K562 (cell line): ENCODE results near the gene PSMD13. TPM values are rescaled to one million over a fixed set of nuclear protein-coding genes. Genes with fewer than 3 reads are reported as not detected.
A peak's percentile ranks its signal among the peaks of the same experiment; 100 is the strongest.
"Not testable (repeated sequence)": the region's sequence is repeated elsewhere in the genome, so short reads cannot be mapped to it uniquely, and the experiment has no call there.

Experiments
- ATAC-seq: fragments of 200-7000 bp; cut with Tn5 transposase; 3 replicates; pipeline ENCODE4 v1.9.1; 2020; ENCODE audit warnings: moderate library complexity
- BruUV-seq: library from RNA; stranded (reverse); fragments of 400-500 nt; replicated peaks from 2 replicates; lab custom pipeline; 2021; lab: Mats Ljungman, UMichigan
- CTCF ChIA-PET: fragments of 300-600 bp; formaldehyde crosslinking; extraction: SDS; loops from one replicate; lab custom pipeline; 2021; ENCODE audit warnings: low intra/inter-chr PET ratio; lab: Yijun Ruan, JAX
- POLR2A ChIA-PET: fragments of 300-600, 350-650 bp; sonication (Branson Sonifier 250); formaldehyde crosslinking; extraction: SDS; loops from one replicate; lab custom pipeline; 2021; ENCODE audit warnings: antibody characterized with exemption, inconsistent platforms; lab: Yijun Ruan, JAX
- DNase-seq, 4 experiments: peaks; one replicate each; pipeline versions ENCODE4 v3.0.0 to v3.0.0-alpha.2; 2011 to 2018; ENCODE audit warnings: low spot score in 3 of 4, mixed read lengths in 3 of 4; ENCODE audit errors: extremely low read depth in 1 of 4
- FAIRE-seq: peaks from 2 replicates; lab custom pipeline; 2011; peaks lifted over from hg19 to GRCh38; lab: Jason Lieb, UNC
- H2AFZ ChIP-seq: 2 replicates; pipeline ENCODE4 v1.6.0; 2011; ENCODE audit warnings: low read depth, low read length, control low read depth, inconsistent platforms
- H3K27ac ChIP-seq: fragments of 200-600 bp; 3 replicates; pipeline ENCODE4 v1.8.0; 2011; ENCODE audit warnings: low read depth, mild to moderate bottlenecking, control low read depth, inconsistent platforms, low read length, moderate library complexity, mixed read lengths; ENCODE audit errors: extremely low read depth
- H3K27me3 ChIP-seq, 2 experiments: fragments of 300-600 bp in 1 of 2; 2 replicates in 1 of 2; 3 replicates in 1 of 2; pipeline versions ENCODE4 v1.6.0 to v1.8.0; 2011; ENCODE audit warnings: inconsistent platforms in 2 of 2, low read length in 2 of 2, mild to moderate bottlenecking in 1 of 2, mixed read lengths in 1 of 2, moderate library complexity in 1 of 2; ENCODE audit not compliant: control insufficient read depth in 2 of 2, insufficient read depth in 2 of 2
- H3K36me3 ChIP-seq: fragments of 300-600 bp; 3 replicates; pipeline ENCODE4 v1.8.0; 2011; ENCODE audit warnings: mild to moderate bottlenecking, low read length, inconsistent platforms; ENCODE audit not compliant: control insufficient read depth, insufficient read depth
- H3K4me1 ChIP-seq, 2 experiments: fragments of 200-600 bp in 1 of 2; replicated peaks in 1 of 2; 2 replicates in 1 of 2; 3 replicates in 1 of 2; pipeline versions ENCODE4 v1.5.1 to v1.8.0; 2011; ENCODE audit warnings: inconsistent platforms in 2 of 2, low read length in 2 of 2, mild to moderate bottlenecking in 1 of 2, mixed read lengths in 1 of 2, moderate library complexity in 1 of 2; ENCODE audit not compliant: control insufficient read depth in 2 of 2, insufficient read depth in 2 of 2
- H3K4me2 ChIP-seq: 2 replicates; pipeline ENCODE4 v1.6.1; 2011; ENCODE audit warnings: low read length, control low read depth, inconsistent platforms, mixed read lengths; ENCODE audit not compliant: insufficient read depth
- H3K4me3 ChIP-seq: fragments of 200-600 bp; sonication (generic), shearing (Covaris generic); 2 replicates; pipeline ENCODE4 v1.5.1; 2016; ENCODE audit warnings: control low read depth, inconsistent platforms
- H3K79me2 ChIP-seq: fragments of 200-600 bp; 3 replicates; pipeline ENCODE4 v1.8.0; 2011; ENCODE audit warnings: low read length, inconsistent platforms; ENCODE audit not compliant: control insufficient read depth, insufficient read depth
- H3K9ac ChIP-seq, 2 experiments: 2 replicates each; pipeline versions ENCODE4 v1.6.0 to v1.6.1; 2011; ENCODE audit warnings: low read depth in 2 of 2, low read length in 2 of 2, control low read depth in 1 of 2, inconsistent platforms in 1 of 2, mild to moderate bottlenecking in 1 of 2, mixed read lengths in 1 of 2; ENCODE audit not compliant: insufficient read depth in 1 of 2
- H3K9me1 ChIP-seq: one replicate; pipeline ENCODE4 v1.6.0; 2011; ENCODE audit warnings: inconsistent platforms, mild to moderate bottlenecking, low read length, moderate library complexity; ENCODE audit not compliant: control insufficient read depth, insufficient read depth
- H3K9me3 ChIP-seq: replicated peaks from 2 replicates; pipeline ENCODE4 v1.5.1; 2011; ENCODE audit warnings: low read depth, low read length, inconsistent platforms; ENCODE audit not compliant: control insufficient read depth, insufficient read depth
- H4K20me1 ChIP-seq: replicated peaks from 2 replicates; pipeline ENCODE4 v1.6.1; 2011; ENCODE audit warnings: low read length, inconsistent platforms, mixed read lengths; ENCODE audit not compliant: control insufficient read depth, insufficient read depth
- KLF13 ChIP-seq: fragments of 450-650 bp; IDR thresholded peaks from 2 replicates; pipeline ENCODE4 v1.6.1; 2016; ENCODE audit warnings: missing genetic modification characterization, low read depth, mild to moderate bottlenecking, missing compliant biosample characterization, moderate library complexity, borderline replicate concordance
- RAD21 ChIP-seq, 2 experiments: fragments of 250-450 bp in 1 of 2; fragments of 450-650 bp in 1 of 2; sonication (Bioruptor Pico) in 1 of 2; formaldehyde crosslinking in 1 of 2; IDR thresholded peaks in 1 of 2; conservative IDR thresholded peaks in 1 of 2; 2 replicates each; pipeline versions ENCODE4 v1.4.0 to v1.8.0; 2020 to 2022; ENCODE audit warnings: mild to moderate bottlenecking in 2 of 2, moderate library complexity in 1 of 2
- WGBS: fragments of 100-300 bp; shearing (Covaris generic); methylation state at CpG from one replicate; pipeline ENCODE4 v1.1.6; 2016; ENCODE audit warnings: low coverage, mixed read lengths; ENCODE audit not compliant: insufficient coverage; ENCODE audit errors: missing lambda C conversion rate; 5-methylcytosine and 5-hydroxymethylcytosine counted together
- in situ Hi-C: fragments of 300-500 bp; cut with MboI; formaldehyde crosslinking; loops from 4 replicates; pipeline ENCODE4 v1.15.0; 2018; ENCODE audit warnings: inconsistent platforms, mixed read lengths
- intact Hi-C: fragments of 100-400 bp; cut with micrococcal nuclease; formaldehyde crosslinking; loops from 2 replicates; pipeline ENCODE4 v1.14.2; 2022
- polyA plus RNA-seq, 8 experiments: library from polyadenylated mRNA; depleted of rRNA in 4 of 8; stranded (reverse) in 5 of 8; unstranded in 3 of 8; fragments of >200 nt; fragmentation: Nextera tagmentation in 2 of 8; fragmentation: Illumina TruSeq in 1 of 8; extraction: Ambion mirVana in 2 of 8; extraction: Trizol in 1 of 8; gene quantifications; 2 replicates each; pipeline versions ENCODE4 v1.2.1 to v1.2.3, GENCODE V29; 2011 to 2014; ENCODE audit warnings: inconsistent platforms in 1 of 8, missing spikeins in 1 of 8
- total RNA-seq, 7 experiments: library from RNA; depleted of rRNA in 6 of 7; stranded (reverse); fragments of >200 nt in 6 of 7; fragmentation: Illumina TruSeq in 2 of 7; extraction: Trizol in 2 of 7; gene quantifications; 2 replicates each; pipeline versions ENCODE4 v1.2.1 to v1.2.3, GENCODE V29; 2011 to 2021; ENCODE audit warnings: low replicate concordance in 1 of 7
- TF ChIP-seq, protein P1 (sequence below), 2 experiments: fragments of 450-650 bp; formaldehyde crosslinking in 1 of 2; IDR thresholded peaks; 2 replicates each; pipeline versions ENCODE4 v1.4.0 to v1.6.1; 2014 to 2020; ENCODE audit warnings: mild to moderate bottlenecking in 2 of 2, borderline replicate concordance in 1 of 2, low read depth in 1 of 2
- TF ChIP-seq, protein P2 (sequence below), 3 experiments: IDR thresholded peaks in 2 of 3; conservative IDR thresholded peaks in 1 of 3; 2 replicates each; pipeline ENCODE4 v1.5.1; 2011 to 2012; ENCODE audit warnings: low read length in 3 of 3, mild to moderate bottlenecking in 3 of 3, control low read depth in 2 of 3, improper control_type of control experiment in 1 of 3, inconsistent platforms in 1 of 3, low read depth in 1 of 3, mixed read lengths in 1 of 3, moderate library complexity in 1 of 3; ENCODE audit not compliant: insufficient read depth in 2 of 3

The PSMD13 gene
- total and polyA plus RNA-seq, 9 of the 15 experiments (the other 6 are each of a cell fraction or from before 2014, with no cell fraction given): 185 to 383 (median 267) TPM

DNA sequence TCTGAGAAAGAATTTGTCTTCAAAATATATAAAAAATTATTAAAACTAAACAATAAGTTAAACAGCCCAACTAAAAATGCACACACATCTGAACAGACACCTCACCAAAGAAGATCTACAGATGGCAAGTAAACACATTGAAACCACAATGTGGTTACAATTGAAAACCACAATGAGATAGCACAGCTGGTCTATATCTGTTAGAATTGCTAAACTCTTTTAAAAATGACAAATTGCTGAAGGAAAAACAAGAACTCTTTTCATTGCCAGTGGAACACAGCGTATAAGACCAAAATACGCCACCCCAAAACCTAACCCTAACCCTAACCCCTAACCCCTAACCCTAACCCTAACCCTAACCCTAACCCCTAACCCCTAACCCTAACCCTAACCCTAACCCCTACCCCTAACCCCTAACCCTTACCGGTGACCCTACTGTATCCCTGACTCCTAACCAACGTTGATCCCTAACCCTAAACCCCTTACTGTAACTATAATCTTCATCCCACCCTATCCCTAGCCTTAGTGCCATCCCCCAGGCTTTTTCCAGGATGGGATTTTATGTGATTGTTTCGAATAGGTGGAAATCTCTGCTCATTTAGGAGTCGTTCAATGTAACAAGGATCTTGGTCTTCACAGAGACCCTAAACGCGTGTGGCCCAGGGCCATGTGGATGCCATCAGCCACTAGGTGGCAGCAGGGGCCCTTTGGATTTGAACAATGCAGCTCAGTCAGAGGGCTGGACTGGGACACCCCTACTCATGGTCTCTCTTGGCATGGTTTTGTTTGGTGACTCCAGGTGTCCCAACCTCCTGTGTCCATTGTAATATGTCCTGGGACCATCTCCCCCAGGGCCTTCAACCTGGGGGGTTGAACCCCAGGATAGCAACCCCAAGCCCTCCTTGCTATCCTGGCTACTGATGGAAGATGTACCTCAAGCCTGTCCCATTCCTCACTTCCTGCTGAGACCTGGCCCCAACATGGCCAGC lies 45.0 kb upstream of the PSMD13 start:
- H3K9ac ChIP-seq, H2AFZ ChIP-seq, H3K4me2 ChIP-seq, POLR2A ChIA-PET, H3K4me3 ChIP-seq, intact Hi-C loops, H4K20me1 ChIP-seq, CTCF ChIA-PET, H3K27me3 ChIP-seq, H3K36me3 ChIP-seq, BruUV-seq, H3K9me3 ChIP-seq, H3K27ac ChIP-seq, H3K4me1 ChIP-seq: not testable (repeated sequence)
- in situ Hi-C loops: loop anchor here (5.0 kb wide), 1 partner anchor 54 kb away; no protein-coding TSS in a partner anchor
- 33% methylated on average over 4 of the region's 8 CpGs for WGBS
- TF ChIP-seq KLF13 (tag) (0 out of 2 replicates have a peak, but pooled peaks have one; percentile 24), RAD21 (CRISPR knock-in tag; conservative IDR thresholded peaks at IDR 0.05 in 1 of 2, IDR thresholded peaks at IDR 0.05 in 1 of 2) (peak; percentile 24 to 56; a peak in 2 of 4 replicates)
- TF ChIP-seq, protein P1, sequence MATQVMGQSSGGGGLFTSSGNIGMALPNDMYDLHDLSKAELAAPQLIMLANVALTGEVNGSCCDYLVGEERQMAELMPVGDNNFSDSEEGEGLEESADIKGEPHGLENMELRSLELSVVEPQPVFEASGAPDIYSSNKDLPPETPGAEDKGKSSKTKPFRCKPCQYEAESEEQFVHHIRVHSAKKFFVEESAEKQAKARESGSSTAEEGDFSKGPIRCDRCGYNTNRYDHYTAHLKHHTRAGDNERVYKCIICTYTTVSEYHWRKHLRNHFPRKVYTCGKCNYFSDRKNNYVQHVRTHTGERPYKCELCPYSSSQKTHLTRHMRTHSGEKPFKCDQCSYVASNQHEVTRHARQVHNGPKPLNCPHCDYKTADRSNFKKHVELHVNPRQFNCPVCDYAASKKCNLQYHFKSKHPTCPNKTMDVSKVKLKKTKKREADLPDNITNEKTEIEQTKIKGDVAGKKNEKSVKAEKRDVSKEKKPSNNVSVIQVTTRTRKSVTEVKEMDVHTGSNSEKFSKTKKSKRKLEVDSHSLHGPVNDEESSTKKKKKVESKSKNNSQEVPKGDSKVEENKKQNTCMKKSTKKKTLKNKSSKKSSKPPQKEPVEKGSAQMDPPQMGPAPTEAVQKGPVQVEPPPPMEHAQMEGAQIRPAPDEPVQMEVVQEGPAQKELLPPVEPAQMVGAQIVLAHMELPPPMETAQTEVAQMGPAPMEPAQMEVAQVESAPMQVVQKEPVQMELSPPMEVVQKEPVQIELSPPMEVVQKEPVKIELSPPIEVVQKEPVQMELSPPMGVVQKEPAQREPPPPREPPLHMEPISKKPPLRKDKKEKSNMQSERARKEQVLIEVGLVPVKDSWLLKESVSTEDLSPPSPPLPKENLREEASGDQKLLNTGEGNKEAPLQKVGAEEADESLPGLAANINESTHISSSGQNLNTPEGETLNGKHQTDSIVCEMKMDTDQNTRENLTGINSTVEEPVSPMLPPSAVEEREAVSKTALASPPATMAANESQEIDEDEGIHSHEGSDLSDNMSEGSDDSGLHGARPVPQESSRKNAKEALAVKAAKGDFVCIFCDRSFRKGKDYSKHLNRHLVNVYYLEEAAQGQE (IDR thresholded peaks at IDR 0.05; ENCODE audit: borderline replicate concordance): peak; percentile 29; the same call in 1 of the 2 replicates
- TF ChIP-seq, protein P1 (CRISPR knock-in tag; IDR thresholded peaks at IDR 0.05; ENCODE audit: low read depth): not testable (repeated sequence)
- TF ChIP-seq, protein P2, sequence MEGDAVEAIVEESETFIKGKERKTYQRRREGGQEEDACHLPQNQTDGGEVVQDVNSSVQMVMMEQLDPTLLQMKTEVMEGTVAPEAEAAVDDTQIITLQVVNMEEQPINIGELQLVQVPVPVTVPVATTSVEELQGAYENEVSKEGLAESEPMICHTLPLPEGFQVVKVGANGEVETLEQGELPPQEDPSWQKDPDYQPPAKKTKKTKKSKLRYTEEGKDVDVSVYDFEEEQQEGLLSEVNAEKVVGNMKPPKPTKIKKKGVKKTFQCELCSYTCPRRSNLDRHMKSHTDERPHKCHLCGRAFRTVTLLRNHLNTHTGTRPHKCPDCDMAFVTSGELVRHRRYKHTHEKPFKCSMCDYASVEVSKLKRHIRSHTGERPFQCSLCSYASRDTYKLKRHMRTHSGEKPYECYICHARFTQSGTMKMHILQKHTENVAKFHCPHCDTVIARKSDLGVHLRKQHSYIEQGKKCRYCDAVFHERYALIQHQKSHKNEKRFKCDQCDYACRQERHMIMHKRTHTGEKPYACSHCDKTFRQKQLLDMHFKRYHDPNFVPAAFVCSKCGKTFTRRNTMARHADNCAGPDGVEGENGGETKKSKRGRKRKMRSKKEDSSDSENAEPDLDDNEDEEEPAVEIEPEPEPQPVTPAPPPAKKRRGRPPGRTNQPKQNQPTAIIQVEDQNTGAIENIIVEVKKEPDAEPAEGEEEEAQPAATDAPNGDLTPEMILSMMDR (IDR thresholded peaks at IDR 0.05 in 2 of 3, conservative IDR thresholded peaks at IDR 0.05 in 1 of 3; ENCODE audit: insufficient read depth in 2 of 3, low read depth in 1 of 3, low read length in 3 of 3): peak; percentile 24 to 45 (median 28); a peak in 4 of 6 replicates
- TF ChIP-seq, all 486 proteins: peak for 4; not testable (repeated sequence) for 482
- DNase-seq, H3K79me2 ChIP-seq, H3K9me1 ChIP-seq: not testable (repeated sequence)
- ATAC-seq (peak; percentile 96), FAIRE-seq (peak; percentile 96)
